Activated CD8-positive, alpha-beta T cell treated with anti-CD3 and anti-CD28 coated beads for 36 hours (primary cell): ENCODE results near the gene TLE4. TPM values are rescaled to one million over a fixed set of nuclear protein-coding genes. Genes with fewer than 3 reads are reported as not detected.
A peak's percentile ranks its signal among the peaks of the same experiment; 100 is the strongest.

Source experiments
- ATAC-seq: fragments of 200-7000 bp; cut with Tn5 transposase; one replicate; pipeline ENCODE4 v1.10.0; 2021; ENCODE audit warnings: mild to moderate bottlenecking, moderate library complexity
- CTCF ChIA-PET: fragments of 350-600 bp; sonication (Branson Sonifier 250); formaldehyde crosslinking; loops from one replicate; lab custom pipeline; 2021; ENCODE audit warnings: antibody characterized with exemption; lab: Charles Lee
- POLR2A ChIA-PET: fragments of 350-600 bp; sonication (Branson Sonifier 250); formaldehyde crosslinking; loops from one replicate; lab custom pipeline; 2021; ENCODE audit warnings: antibody characterized with exemption; lab: Charles Lee
- DNase-seq: peaks from one replicate; pipeline ENCODE4 v3.0.0-alpha.2; 2020
- H3K27ac Mint-ChIP-seq: one replicate; pipeline ENCODE4 v1.8.0; 2021; ENCODE audit warnings: mild to moderate bottlenecking, mixed read lengths
- H3K27me3 Mint-ChIP-seq: one replicate; pipeline ENCODE4 v1.8.0; 2021; ENCODE audit warnings: mixed read lengths
- H3K36me3 Mint-ChIP-seq: one replicate; pipeline ENCODE4 v1.8.0; 2021; ENCODE audit warnings: low read depth, mixed read lengths
- H3K4me1 Mint-ChIP-seq: one replicate; pipeline ENCODE4 v1.8.0; 2021; ENCODE audit warnings: low read depth, mixed read lengths
- H3K4me3 Mint-ChIP-seq: one replicate; pipeline ENCODE4 v1.8.0; 2021; ENCODE audit warnings: mild to moderate bottlenecking, moderate library complexity, mixed read lengths
- H3K9me3 Mint-ChIP-seq: one replicate; pipeline ENCODE4 v1.8.0; 2021; ENCODE audit warnings: mixed read lengths
- CTCF ChIP-seq: fragments of 200-600 bp; IDR thresholded peaks from one replicate; pipeline ENCODE4 v1.8.0; 2022; ENCODE audit warnings: antibody characterized with exemption, mild to moderate bottlenecking
- intact Hi-C: fragments of 100-400 bp; cut with micrococcal nuclease; formaldehyde crosslinking; loops from one replicate; pipeline ENCODE4 v1.10.0; 2022
- total RNA-seq, 2 experiments: library from RNA; stranded (reverse); gene quantifications; one replicate each; pipeline ENCODE4 v1.2.3, GENCODE V29; 2021

Gene TLE4
- total RNA-seq, 2 experiments from 2014 or later, result 30.8 to 31.9 TPM

DNA sequence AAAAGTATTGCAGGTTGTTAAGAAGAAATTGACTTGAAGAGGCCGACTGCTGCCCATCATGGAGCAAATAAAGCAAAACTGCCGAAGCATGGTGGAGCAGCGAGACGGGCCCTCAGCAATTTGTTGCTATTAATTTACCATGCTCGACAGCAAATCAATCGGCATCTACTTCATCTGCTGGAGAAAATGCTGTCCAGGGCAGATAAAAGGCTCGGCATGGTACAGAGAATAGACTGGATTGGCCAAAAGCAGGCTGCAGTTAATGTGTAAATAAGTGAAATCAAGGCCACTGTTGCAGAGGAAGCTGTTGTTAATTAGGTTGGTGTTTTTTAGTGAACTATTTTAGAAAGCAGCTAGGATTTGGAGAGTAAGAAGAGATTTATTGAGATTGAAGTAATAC lies 8.3 kb downstream of the TLE4 start:
- Mint-ChIP-seq H3K27me3 (no peaks in the 10 kb centered on the region), H3K36me3 (peaks cover 31% of the 10 kb centered on the region), H3K9me3 (no peaks in the 10 kb centered on the region), H3K27ac (no peak overlapping the region), H3K4me1 (peaks cover 87% of the 10 kb centered on the region), H3K4me3 (no peak overlapping the region)
- no peak for TF ChIP-seq CTCF
- ChIA-PET POLR2A (no interaction called here), CTCF (no interaction called here)
- no peak for ATAC-seq
- DNase-seq, result no peak
- intact Hi-C loops, result no loop called here

DNA sequence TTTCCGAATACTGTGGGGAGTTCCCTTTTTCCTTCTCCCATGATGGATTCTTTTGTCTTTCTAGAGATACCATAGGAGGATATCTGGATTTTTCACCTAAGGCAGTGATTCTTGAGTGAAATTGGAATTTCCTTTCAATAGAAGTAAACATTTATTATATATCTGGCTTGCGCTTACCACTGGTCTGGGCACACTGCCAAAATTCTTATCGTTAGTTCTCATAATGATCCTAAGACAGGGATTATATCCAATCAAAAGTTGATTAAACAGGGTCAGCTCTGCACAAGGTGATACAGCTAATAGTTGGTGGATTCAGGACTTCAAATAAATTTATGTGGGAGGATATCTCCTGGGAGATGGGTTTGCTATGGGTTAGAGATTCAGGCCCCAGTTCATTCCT lies 9.6 kb downstream of the TLE4 start:
- H3K4me3 Mint-ChIP-seq, result peak overlapping the region; percentile 49
- ChIA-PET CTCF (no interaction called here), POLR2A (interaction anchor here (1.3 to 4.5 kb wide), 2 partner anchors 10 to 23 kb away, joined by 3 to 32 read pairs; partner anchors contain the start of gene TLE4)
- DNase-seq, result no peak
- H3K9me3 Mint-ChIP-seq, result no peaks in the 10 kb centered on the region
- TF ChIP-seq CTCF, result no peak
- peaks cover 25% of the 10 kb centered on the region for H3K36me3 Mint-ChIP-seq
- peak overlapping the region; percentile 61 for H3K27ac Mint-ChIP-seq
- no peak for ATAC-seq
- intact Hi-C loops, result no loop called here
- no peaks in the 10 kb centered on the region for H3K27me3 Mint-ChIP-seq
- peaks cover 80% of the 10 kb centered on the region for H3K4me1 Mint-ChIP-seq

DNA sequence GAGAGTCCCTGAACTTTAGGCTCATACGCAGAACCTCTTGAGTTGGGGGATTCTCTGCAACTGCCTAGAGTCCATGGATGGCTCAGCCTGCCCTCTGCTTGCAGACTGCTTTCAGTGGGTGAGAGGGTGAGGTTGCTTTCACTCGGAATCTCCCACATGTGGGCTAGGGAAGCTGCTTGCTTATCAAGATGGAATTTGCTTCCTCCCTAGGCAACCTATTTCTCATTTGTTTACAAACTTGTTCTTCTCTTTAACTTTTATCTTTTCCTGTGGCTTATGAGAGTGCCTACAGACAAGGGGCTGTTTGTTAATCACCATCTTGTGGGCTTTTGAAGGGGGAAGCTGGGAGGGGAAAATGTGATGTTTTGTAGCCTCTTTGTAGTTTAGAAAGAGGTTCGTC lies 10.0 kb downstream of the TLE4 start:
- Mint-ChIP-seq H3K4me1 (peaks cover 78% of the 10 kb centered on the region), H3K36me3 (peaks cover 22% of the 10 kb centered on the region), H3K4me3 (peak overlapping the region; percentile 49), H3K9me3 (no peaks in the 10 kb centered on the region), H3K27ac (peak overlapping the region; percentile 61), H3K27me3 (no peaks in the 10 kb centered on the region)
- TF ChIP-seq CTCF, result no peak
- CTCF ChIA-PET, result no interaction called here
- ATAC-seq (peak; percentile 60), DNase-seq (peak; percentile 49)
- intact Hi-C loops, result no loop called here
- POLR2A ChIA-PET, result interaction anchor here (0.8 to 4.5 kb wide), 3 partner anchors 10 to 190 kb away, joined by 3 to 32 read pairs (median 3); partner anchors contain the start of gene TLE4

- DNase-seq, result peak; percentile 75
- Mint-ChIP-seq H3K9me3 (no peaks in the 10 kb centered on the region), H3K27ac (peak overlapping the region; percentile 50), H3K4me3 (peak overlapping the region; percentile 25), H3K36me3 (peaks cover 24% of the 10 kb centered on the region), H3K4me1 (peaks cover 67% of the 10 kb centered on the region), H3K27me3 (no peaks in the 10 kb centered on the region)
- ChIA-PET POLR2A (interaction anchor here (1.3 to 4.5 kb wide), 2 partner anchors 12 to 40 kb away, joined by 5 to 32 read pairs; partner anchors contain the start of gene TLE4), CTCF (interaction anchor here (1.2 to 1.5 kb wide), 2 partner anchors 17 to 40 kb away, joined by 3 read pairs; no protein-coding TSS in a partner anchor)
- TF ChIP-seq CTCF, result no peak
- intact Hi-C loops, result no loop called here
- ATAC-seq, result peak; percentile 84
Observed at GRCh38 chr9:79583952-79584654, 12.3 kb downstream of the TLE4 start.

- H3K9me3 Mint-ChIP-seq, result no peaks in the 10 kb centered on the region
- H3K4me1 Mint-ChIP-seq, result peaks cover 70% of the 10 kb centered on the region
- H3K36me3 Mint-ChIP-seq, result peaks cover 22% of the 10 kb centered on the region
- ATAC-seq, result no peak
- H3K4me3 Mint-ChIP-seq, result no peak overlapping the region
- ChIA-PET POLR2A (interaction anchor here (1.3 to 4.5 kb wide), 2 partner anchors 13 to 39 kb away, joined by 5 to 32 read pairs; partner anchors contain the start of gene TLE4), CTCF (interaction anchor here (1.2 to 1.5 kb wide), 2 partner anchors 17 to 40 kb away, joined by 3 read pairs; no protein-coding TSS in a partner anchor)
- no peak for TF ChIP-seq CTCF
- H3K27ac Mint-ChIP-seq, result no peak overlapping the region
- no peaks in the 10 kb centered on the region for H3K27me3 Mint-ChIP-seq
- intact Hi-C loops, result no loop called here
- DNase-seq, result no peak
Observed at GRCh38 chr9:79584655-79584982, 12.9 kb downstream of the TLE4 start.
